Middle frontal gyrus (tissue), 1 donor: ENCODE results near the gene MPZ.
"Not testable (repeated sequence)": the region's sequence is repeated elsewhere in the genome, so short reads cannot be mapped to it uniquely, and the experiment has no call there.

Experiments
- DNase-seq: peaks from one replicate; pipeline ENCODE4 v3.0.0-alpha.2; 2015; ENCODE audit warnings: low spot score; ENCODE audit errors: extremely low spot score

MPZ gene

GRCh38 chr1:161300478-161300877, 9.3 kb downstream of the MPZ start:
- no peak for DNase-seq

GRCh38 chr1:161299347-161299746, 10.4 kb downstream of the MPZ start:
- no peak for DNase-seq

- DNase-seq, result no peak
Observed at GRCh38 chr1:161298116-161298515, 11.7 kb downstream of the MPZ start.

GRCh38 chr1:161297415-161297814, 12.4 kb downstream of the MPZ start:
- DNase-seq, result no peak

GRCh38 chr1:161290779-161291178, 19.0 kb downstream of the MPZ start:
- no peak for DNase-seq

- no peak for DNase-seq
Observed at GRCh38 chr1:161287482-161288054, 22.2 kb downstream of the MPZ start.

- DNase-seq, result no peak
Observed at GRCh38 chr1:161285521-161285920, 24.2 kb downstream of the MPZ start.

- DNase-seq, result no peak
Observed at GRCh38 chr1:161285113-161285512, 24.7 kb downstream of the MPZ start.

- DNase-seq, result no peak
Observed at GRCh38 chr1:161282991-161283390, 26.8 kb downstream of the MPZ start.

- no peak for DNase-seq
Observed at GRCh38 chr1:161274874-161275273, 34.9 kb downstream of the MPZ start.

GRCh38 chr1:161273402-161273801, 36.4 kb downstream of the MPZ start:
- no peak for DNase-seq

GRCh38 chr1:161267321-161267720, 42.4 kb downstream of the MPZ start:
- DNase-seq, result no peak

GRCh38 chr1:161266836-161267235, 42.9 kb downstream of the MPZ start:
- DNase-seq, result no peak

- DNase-seq, result no peak
Observed at GRCh38 chr1:161266202-161266601, 43.6 kb downstream of the MPZ start.

- no peak for DNase-seq
Observed at GRCh38 chr1:161265305-161265704, 44.5 kb downstream of the MPZ start.

GRCh38 chr1:161261261-161262235, 48.2 kb downstream of the MPZ start:
- DNase-seq, result no peak

GRCh38 chr1:161260376-161261260, 49.1 kb downstream of the MPZ start:
- no peak for DNase-seq

- DNase-seq, result no peak
Observed at GRCh38 chr1:161259765-161260164, 50.0 kb downstream of the MPZ start.

- DNase-seq, result no peak
Observed at GRCh38 chr1:161259345-161259702, 50.4 kb downstream of the MPZ start.

GRCh38 chr1:161258439-161259344, 51.1 kb downstream of the MPZ start, which contains the start of gene PCP4L1:
Gene PCP4L1, plus strand, starts transcription at chr1:161258745. Its CDS starts 230 bp downstream, at chr1:161258975.
- DNase-seq, result no peak

- DNase-seq, result not testable (repeated sequence)
Observed at GRCh38 chr1:161257109-161257508, 52.7 kb downstream of the MPZ start.
